Measurements from ENCODE around the gene ACVR1B. TPM values are rescaled to one million over a fixed set of nuclear protein-coding genes. Genes with fewer than 3 reads are reported as not detected.
A peak's percentile ranks its signal among the peaks of the same experiment; 100 is the strongest.

The ACVR1B gene
- total and polyA plus RNA-seq, 9 of the 15 experiments (the other 6 are each of a cell fraction or from before 2014, with no cell fraction given) = 0.97 to 15.1 (median 6.8) TPM

GRCh38 chr12:51913071-51914033 is 38.1 kb upstream of the ACVR1B start:
- peak overlapping the region in 1 of 2 experiments; percentile 53; a peak in 1 of 4 replicates for H3K9ac ChIP-seq (ENCODE audit: insufficient read depth in 1 of 2, low read depth in 2 of 2, low read length in 2 of 2)
- no peak overlapping the region; the same call in 1 of the 2 replicates for H2AFZ ChIP-seq (ENCODE audit: low read depth, low read length)
- ATAC-seq (peak; percentile 17; the same call in 2 of the 3 replicates), FAIRE-seq (no peak), DNase-seq (ENCODE audit: extremely low read depth in 1 of 4, low spot score in 3 of 4) (peak in 3 of 4 experiments; percentile 36 to 45 (median 38))
- in situ Hi-C loops (cut with MboI) = no loop called here
- no peaks in the 10 kb centered on the region; a peak in 1 of 5 replicates for H3K27me3 ChIP-seq (ENCODE audit: control insufficient read depth in 2 of 2, insufficient read depth in 2 of 2, low read length in 2 of 2)
- H3K4me1 ChIP-seq (replicated peaks in 1 of 2; ENCODE audit: control insufficient read depth in 2 of 2, insufficient read depth in 2 of 2, low read length in 2 of 2) = peaks cover 45 to 58% of the 10 kb centered on the region in 2 experiments
- no peaks in the 10 kb centered on the region for H3K79me2 ChIP-seq (ENCODE audit: control insufficient read depth, insufficient read depth, low read length)
- H3K4me2 ChIP-seq (ENCODE audit: insufficient read depth, low read length) = peak overlapping the region; percentile 23; the same call in 1 of the 2 replicates
- no TSS peak for BruUV-seq (replicated peaks)
- CTCF ChIA-PET (ENCODE audit: low intra/inter-chr PET ratio) = no interaction called here
- H3K9me1 ChIP-seq (ENCODE audit: control insufficient read depth, insufficient read depth, low read length) = no peaks in the 10 kb centered on the region
- intact Hi-C loops (cut with micrococcal nuclease) = no loop called here
- TF ChIP-seq RBM25 (IDR thresholded peaks at IDR 0.05; ENCODE audit: low read depth, low read length, severe bottlenecking) (no peak), CTCFL (IDR thresholded peaks at IDR 0.05; ENCODE audit: borderline replicate concordance, insufficient read depth, low read depth, low read length, poor library complexity, severe bottlenecking) (peak; percentile 68), CTCF (IDR thresholded peaks at IDR 0.05 in 2 of 3, conservative IDR thresholded peaks at IDR 0.05 in 1 of 3; ENCODE audit: insufficient read depth in 2 of 3, low read depth in 1 of 3, low read length in 3 of 3) (peak; percentile 36 to 47 (median 37); a peak in 3 of 6 replicates), ZBTB7A (IDR thresholded peaks at IDR 0.05; ENCODE audit: borderline replicate concordance, control insufficient read depth, low read depth, low read length) (peak; percentile 21; the same call in 1 of the 2 replicates)
- TF ChIP-seq, protein P1, sequence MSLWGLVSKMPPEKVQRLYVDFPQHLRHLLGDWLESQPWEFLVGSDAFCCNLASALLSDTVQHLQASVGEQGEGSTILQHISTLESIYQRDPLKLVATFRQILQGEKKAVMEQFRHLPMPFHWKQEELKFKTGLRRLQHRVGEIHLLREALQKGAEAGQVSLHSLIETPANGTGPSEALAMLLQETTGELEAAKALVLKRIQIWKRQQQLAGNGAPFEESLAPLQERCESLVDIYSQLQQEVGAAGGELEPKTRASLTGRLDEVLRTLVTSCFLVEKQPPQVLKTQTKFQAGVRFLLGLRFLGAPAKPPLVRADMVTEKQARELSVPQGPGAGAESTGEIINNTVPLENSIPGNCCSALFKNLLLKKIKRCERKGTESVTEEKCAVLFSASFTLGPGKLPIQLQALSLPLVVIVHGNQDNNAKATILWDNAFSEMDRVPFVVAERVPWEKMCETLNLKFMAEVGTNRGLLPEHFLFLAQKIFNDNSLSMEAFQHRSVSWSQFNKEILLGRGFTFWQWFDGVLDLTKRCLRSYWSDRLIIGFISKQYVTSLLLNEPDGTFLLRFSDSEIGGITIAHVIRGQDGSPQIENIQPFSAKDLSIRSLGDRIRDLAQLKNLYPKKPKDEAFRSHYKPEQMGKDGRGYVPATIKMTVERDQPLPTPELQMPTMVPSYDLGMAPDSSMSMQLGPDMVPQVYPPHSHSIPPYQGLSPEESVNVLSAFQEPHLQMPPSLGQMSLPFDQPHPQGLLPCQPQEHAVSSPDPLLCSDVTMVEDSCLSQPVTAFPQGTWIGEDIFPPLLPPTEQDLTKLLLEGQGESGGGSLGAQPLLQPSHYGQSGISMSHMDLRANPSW (CRISPR knock-in tag; IDR thresholded peaks at IDR 0.05) = no peak
- H3K27ac ChIP-seq (ENCODE audit: extremely low read depth, low read depth, low read length) = no peak overlapping the region
- H3K9me3 ChIP-seq (replicated peaks; ENCODE audit: control insufficient read depth, insufficient read depth, low read depth, low read length) = no peaks in the 10 kb centered on the region
- H3K4me3 ChIP-seq = no peak overlapping the region
- no peaks in the 10 kb centered on the region for H3K36me3 ChIP-seq (ENCODE audit: control insufficient read depth, insufficient read depth, low read length)
- POLR2A ChIA-PET = no interaction called here
- H4K20me1 ChIP-seq (replicated peaks; ENCODE audit: control insufficient read depth, insufficient read depth, low read length) = peaks cover 4% of the 10 kb centered on the region
- WGBS (ENCODE audit: insufficient coverage, low coverage, missing lambda C conversion rate) = 66% methylated on average over 22 of the region's 30 CpGs
